HG02938 (cell line): ENCODE data around the gene TMEM175.

Source experiments
- ATAC-seq: cut with Tn5 transposase; IDR thresholded peaks from one replicate; pipeline ENCODE4 v1.9.1; 2021; ENCODE audit warnings: mild to moderate bottlenecking, moderate library complexity; ENCODE audit not compliant: unreplicated experiment

The TMEM175 gene

GRCh38 chr4:957231-957580 lies 24.9 kb downstream of the TMEM175 start:
- ATAC-seq, result no peak

- no peak for ATAC-seq
Observed at GRCh38 chr4:957581-958313, 25.5 kb downstream of the TMEM175 start.

GRCh38 chr4:958314-958665 lies 26.0 kb downstream of the TMEM175 start:
- no peak for ATAC-seq

- ATAC-seq, result no peak
Observed at GRCh38 chr4:958696-959337, 26.6 kb downstream of the TMEM175 start.

- no peak for ATAC-seq
Observed at GRCh38 chr4:959338-960139, 27.3 kb downstream of the TMEM175 start.

GRCh38 chr4:960140-960635 lies 27.9 kb downstream of the TMEM175 start:
- no peak for ATAC-seq

GRCh38 chr4:960636-961350 lies 28.5 kb downstream of the TMEM175 start:
- no peak for ATAC-seq

- ATAC-seq, result no peak
Observed at GRCh38 chr4:961351-962230, 29.3 kb downstream of the TMEM175 start.

GRCh38 chr4:962231-963208 lies 30.3 kb downstream of the TMEM175 start:
- ATAC-seq, result no peak

GRCh38 chr4:963276-964225 lies 31.3 kb downstream of the TMEM175 start:
- ATAC-seq, result no peak

- no peak for ATAC-seq
Observed at GRCh38 chr4:964346-965025, 32.2 kb downstream of the TMEM175 start.

- ATAC-seq, result no peak
Observed at GRCh38 chr4:965048-965765, 32.9 kb downstream of the TMEM175 start.

- no peak for ATAC-seq
Observed at GRCh38 chr4:965766-966134, 33.5 kb downstream of the TMEM175 start.

- ATAC-seq, result no peak
Observed at GRCh38 chr4:966266-967112, 34.2 kb downstream of the TMEM175 start.

- no peak for ATAC-seq
Observed at GRCh38 chr4:967113-968104, 35.1 kb downstream of the TMEM175 start.
